Measurements from ENCODE around the gene MRPS34.

Gene MRPS34

DNA sequence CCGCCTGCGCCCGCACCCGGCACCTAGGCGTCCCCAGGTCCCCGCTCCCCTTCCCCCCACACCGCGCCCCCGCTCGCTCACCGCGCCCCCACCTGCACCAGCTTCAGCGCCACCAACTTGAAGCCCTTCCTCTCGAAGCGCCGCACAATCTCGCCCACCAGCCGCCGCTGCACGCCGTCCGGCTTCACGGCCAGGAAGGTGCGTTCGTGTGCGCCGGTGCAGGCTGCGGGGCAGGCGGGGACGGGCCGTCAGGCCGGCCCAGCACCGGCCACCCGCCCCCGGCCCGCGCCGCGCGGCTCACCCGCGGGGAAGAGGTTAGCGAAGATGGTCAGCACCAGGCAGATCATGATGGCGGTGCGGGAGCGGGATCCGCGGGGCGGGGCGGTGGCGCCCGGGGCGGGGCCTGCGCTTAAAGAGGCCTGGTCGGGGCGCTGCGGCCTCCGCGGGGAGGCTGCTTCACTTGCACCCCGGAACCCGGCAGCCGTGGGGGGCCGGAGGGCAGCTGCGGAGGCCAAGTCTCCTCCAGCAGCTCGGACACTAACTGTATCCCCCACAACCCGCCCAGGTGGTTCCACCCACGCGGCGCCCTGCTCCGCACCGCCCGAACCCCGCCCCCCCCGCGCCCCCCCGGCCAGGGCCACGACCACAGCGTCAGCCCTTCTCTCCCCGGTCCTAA lies 1.6 kb downstream of the MRPS34 start, which contains the start of gene NME3:
NME3 (minus strand) TSS at position 356 of the 676 bp plus-strand sequence; CDS start at position 347, 9 bp downstream.
- DNase-seq, result peak in 53 of 56 donors; percentile 7 to 82 (median 56)

- DNase-seq, result peak in 45 of 56 donors; percentile 3 to 72 (median 48)
Observed at GRCh38 chr16:1770328-1771187, 2.4 kb downstream of the MRPS34 start.

- peak in 12 of 56 donors; percentile 5 to 72 (median 53) for DNase-seq
Observed at GRCh38 chr16:1769402-1770300, 3.3 kb downstream of the MRPS34 start.

DNA sequence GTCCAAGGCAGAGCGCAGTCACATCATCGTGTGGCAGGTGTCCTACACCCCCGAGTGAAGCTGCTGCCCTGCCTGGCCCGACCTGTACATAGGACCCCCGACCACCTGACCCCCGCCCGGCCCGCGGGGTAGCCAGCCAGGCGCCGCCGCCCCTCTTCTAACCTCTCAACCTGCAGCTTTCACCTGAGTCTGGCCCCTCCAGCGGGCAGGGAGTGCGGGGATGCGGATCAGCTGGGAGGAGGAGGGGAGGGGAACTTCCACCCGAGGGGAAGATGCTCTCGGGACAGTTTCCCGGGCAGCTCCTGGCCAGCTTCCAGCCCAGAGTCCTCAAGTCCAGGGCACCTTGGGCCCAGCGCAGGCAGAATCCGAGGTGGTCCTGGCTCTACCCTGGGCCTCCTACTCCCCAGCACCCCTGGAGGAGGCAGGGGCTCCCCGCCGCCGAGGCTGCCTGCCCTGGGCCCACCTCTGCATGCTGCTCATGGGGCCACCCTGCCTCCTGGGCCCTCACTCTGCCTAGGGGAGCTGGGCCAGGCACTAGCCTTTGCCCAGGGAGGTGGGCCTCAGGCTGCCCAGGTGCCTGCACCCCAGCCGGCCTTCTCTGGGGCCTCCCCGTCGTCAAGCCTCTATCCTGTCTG lies 4.0 kb downstream of the MRPS34 start:
- no peak for DNase-seq

DNA sequence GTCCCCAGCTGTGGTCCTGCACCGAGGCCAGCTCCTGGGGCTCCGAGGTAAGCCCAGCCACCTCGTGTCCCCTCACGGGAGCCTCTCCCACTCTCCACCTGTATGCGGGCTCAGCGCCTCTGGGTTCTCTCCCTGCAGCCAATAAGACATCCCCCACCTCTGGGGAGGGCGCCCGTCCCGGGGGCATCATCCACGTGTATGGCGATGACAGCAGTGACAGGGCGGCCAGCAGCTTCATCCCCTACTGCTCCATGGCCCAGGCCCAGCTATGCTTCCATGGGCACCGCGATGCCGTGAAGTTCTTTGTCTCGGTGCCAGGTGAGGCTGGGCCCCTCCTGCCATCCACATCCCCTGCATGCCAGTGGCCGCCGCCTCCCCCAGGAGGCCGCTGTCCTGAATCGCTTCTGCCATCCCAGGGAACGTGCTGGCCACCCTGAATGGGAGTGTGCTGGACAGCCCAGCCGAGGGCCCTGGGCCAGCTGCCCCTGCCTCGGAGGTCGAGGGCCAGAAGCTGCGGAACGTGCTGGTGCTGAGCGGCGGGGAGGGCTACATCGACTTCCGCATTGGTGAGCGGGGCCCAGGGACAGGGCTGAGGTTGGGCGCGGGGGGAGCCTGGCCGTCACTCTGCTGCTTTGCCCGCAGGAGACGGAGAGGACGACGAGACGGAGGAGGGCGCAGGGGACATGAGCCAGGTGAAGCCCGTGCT lies 4.7 kb downstream of the MRPS34 start:
- DNase-seq, result no peak

GRCh38 chr16:1767116-1767994 lies 5.6 kb downstream of the MRPS34 start:
- DNase-seq, result no peak

DNA sequence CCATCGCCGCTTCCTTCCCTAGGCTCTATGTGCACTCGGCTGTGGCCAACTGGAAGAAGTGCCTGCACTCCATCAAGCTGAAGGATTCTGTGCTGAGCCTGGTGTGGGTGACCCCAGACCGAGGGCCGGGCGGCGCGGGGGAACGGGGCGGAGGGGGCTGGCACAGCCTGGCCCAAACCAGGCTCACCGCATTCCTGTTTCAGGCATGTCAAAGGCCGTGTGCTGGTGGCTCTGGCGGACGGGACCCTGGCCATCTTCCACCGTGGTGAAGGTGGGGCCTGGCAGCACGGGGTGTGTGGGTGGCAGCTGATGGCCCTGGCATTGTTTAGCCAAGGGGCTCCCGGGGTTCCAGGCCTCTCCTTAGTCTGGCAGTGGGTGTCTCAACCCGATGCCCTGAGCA lies 6.2 kb downstream of the MRPS34 start:
- no peak for DNase-seq

DNA sequence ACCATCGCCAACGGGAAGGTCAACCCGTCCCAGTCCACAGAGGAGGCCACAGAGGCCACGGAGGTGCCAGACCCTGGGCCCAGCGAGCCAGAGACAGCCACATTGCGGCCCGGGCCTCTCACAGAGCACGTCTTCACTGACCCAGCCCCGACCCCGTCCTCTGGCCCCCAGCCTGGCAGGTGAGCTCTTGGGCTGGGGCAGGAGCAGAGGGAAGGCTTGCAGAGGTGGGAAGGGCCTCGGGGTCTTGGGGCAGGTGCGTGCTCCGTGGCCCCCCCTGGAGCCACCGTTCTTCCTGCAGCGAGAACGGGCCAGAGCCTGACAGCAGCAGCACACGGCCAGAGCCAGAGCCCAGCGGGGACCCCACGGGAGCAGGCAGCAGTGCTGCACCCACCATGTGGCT lies 6.7 kb downstream of the MRPS34 start:
- no peak for DNase-seq

GRCh38 chr16:1765826-1766225 lies 7.1 kb downstream of the MRPS34 start:
- no peak for DNase-seq

DNA sequence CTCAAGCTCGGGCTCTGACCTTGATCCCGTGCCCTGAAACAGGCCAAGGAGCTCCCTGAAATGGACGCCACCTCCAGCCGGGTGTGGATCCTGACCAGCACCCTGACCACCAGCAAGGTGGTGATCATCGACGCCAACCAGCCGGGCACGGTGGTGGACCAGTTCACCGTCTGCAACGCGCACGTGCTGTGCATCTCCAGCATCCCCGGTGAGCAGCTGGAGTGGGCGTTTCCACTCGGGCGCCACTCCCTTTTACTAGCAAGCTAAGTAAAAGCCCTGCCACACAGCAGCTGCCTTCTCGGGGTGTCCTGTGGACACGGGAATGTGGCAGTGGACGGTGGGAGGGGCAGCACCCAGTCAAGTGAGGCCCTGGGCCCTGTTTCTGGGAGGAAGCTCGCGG lies 8.0 kb downstream of the MRPS34 start:
- peak in 1 of 56 donors; percentile 25 for DNase-seq

DNA sequence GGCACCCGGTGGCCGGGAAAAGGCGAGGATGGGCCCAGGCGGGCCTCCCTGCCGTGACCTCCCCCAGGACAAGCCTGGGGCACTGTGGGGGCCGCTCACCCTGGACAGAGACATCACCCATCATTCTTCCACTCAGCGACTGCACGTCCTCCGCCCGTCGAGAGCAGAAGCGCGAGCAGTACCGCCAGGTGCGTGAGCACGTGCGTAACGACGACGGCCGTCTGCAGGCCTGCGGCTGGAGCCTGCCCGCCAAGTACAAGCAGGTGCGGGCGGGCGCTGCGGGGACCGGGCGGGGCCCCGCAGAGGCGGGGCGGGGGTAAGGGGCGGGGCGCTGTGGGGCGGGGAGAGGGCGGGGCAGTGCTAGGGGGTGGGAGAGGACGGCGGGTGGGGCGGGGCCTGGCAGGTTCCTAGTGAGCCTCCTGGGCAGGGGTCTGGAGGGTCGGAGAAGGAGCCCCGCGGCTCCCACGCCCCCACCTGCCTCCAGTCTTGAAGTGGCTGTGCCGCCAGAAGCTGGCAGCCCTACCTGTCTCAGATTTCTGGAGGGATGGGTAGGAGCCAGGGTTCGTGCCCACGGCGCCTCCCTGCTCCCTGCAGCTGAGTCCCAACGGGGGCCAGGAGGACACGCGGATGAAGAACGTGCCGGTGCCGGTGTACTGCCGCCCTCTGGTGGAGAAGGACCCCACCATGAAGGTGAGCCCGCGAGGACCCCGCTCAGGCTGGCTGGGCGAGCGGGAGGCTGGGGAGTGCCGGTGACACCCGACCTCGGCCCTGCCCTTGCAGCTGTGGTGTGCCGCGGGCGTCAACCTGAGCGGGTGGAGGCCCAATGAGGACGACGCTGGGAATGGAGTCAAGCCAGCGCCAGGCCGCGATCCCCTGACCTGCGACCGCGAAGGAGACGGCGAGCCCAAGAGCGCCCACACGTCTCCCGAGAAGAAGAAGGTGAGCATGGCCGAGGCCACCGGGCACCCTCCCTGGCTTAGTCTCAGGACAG lies 9.1 kb downstream of the MRPS34 start:
- peak in 2 of 56 donors; percentile 15 to 46 for DNase-seq

DNA sequence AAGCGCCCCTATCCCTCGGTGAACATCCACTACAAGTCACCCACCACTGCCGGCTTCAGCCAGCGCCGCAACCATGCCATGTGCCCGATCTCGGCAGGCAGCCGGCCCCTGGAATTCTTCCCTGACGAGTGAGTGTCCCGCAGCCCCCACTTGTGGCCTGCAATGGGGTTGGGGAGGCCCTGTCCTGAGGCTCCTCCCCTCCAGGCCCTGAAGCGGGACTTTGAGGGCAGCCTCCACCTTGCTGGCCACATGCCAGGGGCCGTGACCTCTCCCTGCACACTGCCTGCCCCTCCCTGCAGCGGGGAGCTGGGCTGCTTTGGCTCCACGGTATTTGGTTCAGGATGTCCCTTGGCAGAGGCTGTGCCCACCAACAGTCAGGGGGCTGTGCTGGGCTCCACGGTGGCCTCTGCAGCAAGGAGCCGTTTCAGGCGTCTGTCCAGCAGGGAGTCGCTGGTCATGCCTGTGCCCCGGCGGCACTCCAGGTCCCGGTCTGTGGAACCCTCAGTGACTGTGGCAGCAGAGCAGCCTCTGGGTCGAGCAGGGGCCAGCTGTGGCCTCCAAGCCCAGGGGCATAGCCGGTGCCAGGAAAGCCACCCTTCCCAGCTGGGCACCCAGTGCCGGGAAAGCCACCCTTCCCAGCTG lies 9.9 kb downstream of the MRPS34 start:
- DNase-seq, result no peak

DNA sequence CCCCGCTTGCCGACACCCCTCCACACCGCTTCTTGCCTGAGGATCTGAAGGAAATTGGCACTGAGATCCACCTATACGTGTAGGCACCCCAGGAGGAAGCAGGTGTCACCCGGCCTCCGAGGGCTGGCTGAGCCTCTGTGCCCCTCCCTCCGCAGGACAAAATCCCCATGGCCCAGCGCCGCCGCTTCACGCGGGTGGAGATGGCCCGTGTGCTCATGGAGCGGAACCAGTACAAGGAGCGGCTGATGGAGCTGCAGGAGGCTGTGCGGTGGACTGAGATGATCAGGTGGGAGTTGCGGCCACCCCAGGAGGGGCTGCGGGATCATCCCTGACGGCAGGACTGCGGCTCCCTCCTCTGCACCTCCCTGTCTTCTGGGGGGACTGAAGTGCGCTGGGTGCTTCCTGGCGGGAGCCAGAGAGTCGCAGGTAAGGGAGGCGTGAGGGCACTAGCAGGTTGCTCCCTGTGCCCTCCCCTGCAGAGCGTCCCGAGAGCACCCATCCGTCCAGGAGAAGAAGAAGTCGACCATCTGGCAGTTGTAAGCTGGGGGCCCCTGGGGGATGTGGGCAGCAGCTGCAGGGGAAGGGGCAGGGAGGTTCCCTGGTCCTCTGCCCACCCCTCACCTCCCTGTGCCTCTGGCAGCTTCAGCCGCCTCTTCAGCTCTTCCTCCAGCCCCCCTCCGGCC lies 10.6 kb downstream of the MRPS34 start:
- DNase-seq, result no peak

- DNase-seq, result no peak
Observed at GRCh38 chr16:1761751-1762150, 11.2 kb downstream of the MRPS34 start.

DNA sequence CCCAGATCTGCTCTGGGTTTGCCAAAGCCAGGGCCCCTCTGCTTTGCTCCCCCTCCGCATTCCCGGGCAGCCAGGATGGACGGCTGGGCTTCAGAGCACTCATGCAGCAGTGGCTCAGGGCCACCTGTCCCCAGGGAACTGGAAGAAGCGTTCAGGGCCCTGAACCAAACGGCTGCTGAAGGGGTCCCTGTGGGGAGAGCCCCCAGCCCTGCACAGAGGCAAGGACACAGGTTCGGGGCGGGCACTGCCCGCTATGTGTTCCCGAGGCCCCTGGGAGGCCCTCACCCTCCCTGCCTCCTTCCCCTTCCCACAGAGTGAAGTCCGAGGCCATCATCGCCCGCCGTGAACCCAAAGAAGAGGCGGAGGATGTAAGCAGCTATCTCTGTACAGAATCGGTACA lies 12.0 kb downstream of the MRPS34 start:
- DNase-seq, result no peak

DNA sequence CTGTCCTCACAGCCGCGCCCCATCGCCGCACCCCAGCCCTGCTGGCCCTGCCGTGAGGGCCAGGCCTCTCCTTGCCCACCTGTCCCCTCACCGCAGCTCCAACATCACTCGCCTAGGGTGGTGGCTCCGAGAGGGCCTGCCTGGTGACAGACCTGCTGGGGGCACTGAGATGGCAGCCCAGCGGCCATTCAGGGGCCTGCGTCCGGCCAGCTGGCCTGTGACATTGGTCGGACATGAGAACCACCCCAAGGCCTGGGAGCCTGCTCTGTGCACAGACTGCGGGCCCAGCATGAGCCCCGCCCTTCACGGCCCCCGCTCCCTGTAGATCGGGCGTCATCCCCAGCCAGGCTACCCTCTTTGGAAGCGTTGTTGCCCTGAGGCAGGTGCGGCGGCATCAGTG lies 13.4 kb downstream of the MRPS34 start:
- DNase-seq, result no peak

DNA sequence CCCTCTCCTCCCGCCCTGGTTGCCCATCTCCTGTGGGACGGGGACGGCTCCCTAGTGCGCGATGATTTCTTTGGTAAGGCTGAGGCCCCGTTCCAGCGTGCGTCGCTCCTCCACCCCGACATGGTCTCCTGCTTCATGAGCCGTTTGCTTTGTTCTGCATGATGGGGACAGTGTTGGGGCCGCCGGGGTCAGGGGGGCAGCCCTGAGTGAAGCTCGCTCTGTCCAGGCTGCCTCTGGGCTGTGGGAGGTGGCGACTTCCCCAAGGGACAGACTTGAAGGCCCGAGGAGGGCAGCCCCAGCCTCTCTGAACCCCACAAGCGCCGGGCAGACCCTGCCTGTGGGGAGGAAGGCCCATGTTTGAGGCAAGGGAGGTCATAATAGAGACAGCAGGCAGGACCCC lies 14.0 kb downstream of the MRPS34 start:
- no peak for DNase-seq

Data from nucleus accumbens (tissue), 56 donors.